Posterior cingulate gyrus (tissue), 11 donors: Measurements from ENCODE around the gene DOCK9.

Source experiments
- DNase-seq, 10 donors: peaks; one replicate each; pipeline versions ENCODE4 v3.0.0 to v3.0.0-alpha.2; 2020 to 2021; ENCODE audit warnings: mixed read lengths in 3 of 10
- intact Hi-C: fragments of 100-400 bp; cut with DNase I; formaldehyde crosslinking; loops from one replicate; pipeline ENCODE4 v1.15.1; 2023

DOCK9 gene

GRCh38 chr13:98839856-98840769 is 137.8 kb downstream of the DOCK9 start:
- DNase-seq = peak; percentile 31 to 94 (median 66)
- intact Hi-C loops = loop anchor here (5.0 kb wide), 1 partner anchor 192 kb away; no protein-coding TSS in a partner anchor

GRCh38 chr13:98838776-98839175 is 139.1 kb downstream of the DOCK9 start:
- no peak for DNase-seq
- intact Hi-C loops = no loop called here

DNA sequence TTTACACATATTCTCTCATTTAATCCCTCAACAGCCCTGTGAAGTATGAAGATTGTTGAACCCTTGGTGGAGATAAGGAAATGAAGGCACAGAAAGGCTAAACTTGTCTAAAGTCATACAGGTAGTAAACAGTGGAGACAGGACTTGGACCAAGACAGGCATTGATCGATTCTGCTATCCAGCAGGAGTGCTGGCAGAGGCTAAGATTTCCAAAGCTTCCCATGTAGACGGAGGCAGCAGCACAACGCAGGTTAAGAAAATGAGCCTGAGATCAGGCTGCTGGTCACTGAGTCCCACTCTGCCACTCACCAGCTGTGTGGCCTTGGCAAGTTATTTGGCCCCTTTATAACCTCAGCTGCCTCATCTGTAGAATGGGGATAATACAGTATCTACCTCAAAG is 140.0 kb downstream of the DOCK9 start:
- no peak for DNase-seq
- intact Hi-C loops = no loop called here

- intact Hi-C loops = no loop called here
These were observed 142.7 kb downstream of the DOCK9 start for GRCh38 chr13:98835156-98835555.

GRCh38 chr13:98834254-98834960 is 143.5 kb downstream of the DOCK9 start:
- no peak for DNase-seq
- intact Hi-C loops = no loop called here

More at GRCh38 chr13:98835156-98835555, 142.7 kb downstream of the DOCK9 start:
- no peak for DNase-seq

- intact Hi-C loops = no loop called here
- DNase-seq = no peak
These were observed 146.6 kb downstream of the DOCK9 start for GRCh38 chr13:98831236-98831635.

- intact Hi-C loops = no loop called here
- no peak for DNase-seq
These were observed 148.3 kb downstream of the DOCK9 start for GRCh38 chr13:98829541-98829940.

DNA sequence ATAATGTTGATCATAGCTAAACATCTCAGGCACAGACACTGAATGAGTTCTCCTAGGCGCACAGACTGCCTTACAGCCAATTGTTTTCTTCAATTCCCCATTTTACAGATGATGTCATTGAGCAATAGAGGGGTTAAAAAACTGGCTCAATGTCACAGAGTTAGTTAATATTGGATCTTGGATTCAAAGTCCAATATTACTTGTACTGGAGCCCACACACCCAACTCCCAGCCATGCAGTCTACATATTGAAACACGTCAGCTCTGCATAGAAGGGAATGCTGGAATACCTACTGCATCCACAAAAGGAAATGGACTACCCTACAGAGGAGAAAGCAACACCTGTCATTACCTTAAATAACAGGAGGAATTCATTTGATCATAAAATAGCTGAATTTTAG is 149.2 kb downstream of the DOCK9 start:
- no peak for DNase-seq
- intact Hi-C loops = no loop called here

DNA sequence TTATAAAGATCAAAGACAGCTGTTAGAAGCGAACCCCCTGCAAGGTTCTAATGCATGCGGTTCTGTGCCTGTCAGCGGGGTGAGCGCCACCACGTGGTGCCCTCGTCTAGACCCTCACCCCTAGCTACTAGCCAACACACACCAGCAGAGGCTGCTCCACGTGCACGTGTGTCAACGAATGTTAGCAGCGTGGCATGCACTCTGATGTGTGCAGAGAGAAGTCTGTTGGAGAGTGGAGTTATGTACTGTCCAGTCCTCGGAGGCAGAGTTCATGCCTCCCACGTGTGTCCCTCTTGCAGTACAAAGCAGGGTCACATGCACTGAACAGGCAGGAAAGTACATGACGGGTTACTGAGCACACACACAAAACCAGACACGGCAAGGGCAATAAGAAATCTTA is 150.4 kb downstream of the DOCK9 start:
- intact Hi-C loops = no loop called here
- DNase-seq = no peak

DNA sequence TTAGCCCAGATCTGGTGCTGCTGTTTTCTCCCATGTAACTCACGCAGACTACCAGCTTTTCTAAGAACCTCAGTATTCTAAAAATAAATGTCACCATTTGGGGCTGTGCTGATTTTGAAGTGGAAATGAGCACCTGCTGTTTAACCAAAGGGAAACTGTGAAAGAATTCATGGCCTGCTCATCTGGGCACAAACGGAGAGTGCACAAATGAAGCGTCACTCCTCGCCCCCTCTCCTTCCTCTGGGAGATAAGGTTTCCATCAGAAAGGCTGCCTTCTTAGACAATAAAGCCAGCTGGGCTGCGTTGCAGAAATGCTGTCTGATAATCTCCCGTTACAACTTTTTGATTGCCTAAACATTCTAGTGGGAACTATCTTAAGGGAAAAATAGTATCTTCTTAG is 151.7 kb downstream of the DOCK9 start:
- DNase-seq = peak in 3 of 10 donors; percentile 32 to 81 (median 75)

DNA sequence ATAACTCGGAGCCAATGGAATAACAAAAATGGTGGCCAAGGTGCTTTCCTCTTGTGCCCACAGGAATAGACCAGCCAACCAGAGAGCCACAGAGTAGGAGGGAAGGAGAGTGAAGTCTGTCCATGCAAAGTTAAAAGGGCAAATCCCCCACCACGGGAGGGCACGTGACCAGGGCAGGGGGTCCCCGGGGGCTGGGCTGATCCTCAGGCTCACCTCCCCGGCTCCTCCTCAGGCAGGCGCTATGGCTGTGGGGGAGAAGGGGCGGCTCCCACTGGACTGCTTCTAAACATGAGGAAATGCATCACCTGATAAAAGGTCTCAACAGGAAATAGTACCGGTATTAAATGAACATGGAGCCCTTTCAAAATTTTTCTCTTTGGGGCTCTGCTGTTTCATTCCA is 152.2 kb downstream of the DOCK9 start:
- intact Hi-C loops = no loop called here
- no peak for DNase-seq

More for the DNA sequence above, 151.7 kb downstream of the DOCK9 start:
- intact Hi-C loops = no loop called here

- no peak for DNase-seq
- intact Hi-C loops = no loop called here
These were observed 153.3 kb downstream of the DOCK9 start for GRCh38 chr13:98824376-98825160.

DNA sequence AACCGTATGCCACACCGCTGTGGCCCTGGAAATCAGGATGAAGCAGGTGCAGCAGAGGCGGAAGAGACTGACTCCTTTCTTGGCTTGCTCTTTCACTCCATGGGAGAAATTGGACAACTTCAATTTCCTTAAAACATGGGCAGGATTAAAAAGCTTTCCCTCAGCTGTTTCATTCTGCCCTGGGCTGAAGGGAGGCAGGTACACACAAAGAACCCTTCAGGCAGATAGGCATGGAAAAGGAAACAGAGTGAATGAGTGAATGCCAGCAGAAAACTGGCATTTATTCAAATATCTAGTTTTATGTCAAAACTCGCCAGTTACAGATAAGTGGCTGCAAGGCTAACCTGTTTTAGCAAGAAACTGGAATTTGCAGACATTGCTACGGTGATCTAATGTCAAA is 154.4 kb downstream of the DOCK9 start:
- no peak for DNase-seq
- intact Hi-C loops = no loop called here

GRCh38 chr13:98822225-98822606 is 155.6 kb downstream of the DOCK9 start:
- intact Hi-C loops = no loop called here

GRCh38 chr13:98821372-98822224 is 156.3 kb downstream of the DOCK9 start:
- intact Hi-C loops = no loop called here
- no peak for DNase-seq

More at GRCh38 chr13:98822225-98822606, 155.6 kb downstream of the DOCK9 start:
- no peak for DNase-seq

DNA sequence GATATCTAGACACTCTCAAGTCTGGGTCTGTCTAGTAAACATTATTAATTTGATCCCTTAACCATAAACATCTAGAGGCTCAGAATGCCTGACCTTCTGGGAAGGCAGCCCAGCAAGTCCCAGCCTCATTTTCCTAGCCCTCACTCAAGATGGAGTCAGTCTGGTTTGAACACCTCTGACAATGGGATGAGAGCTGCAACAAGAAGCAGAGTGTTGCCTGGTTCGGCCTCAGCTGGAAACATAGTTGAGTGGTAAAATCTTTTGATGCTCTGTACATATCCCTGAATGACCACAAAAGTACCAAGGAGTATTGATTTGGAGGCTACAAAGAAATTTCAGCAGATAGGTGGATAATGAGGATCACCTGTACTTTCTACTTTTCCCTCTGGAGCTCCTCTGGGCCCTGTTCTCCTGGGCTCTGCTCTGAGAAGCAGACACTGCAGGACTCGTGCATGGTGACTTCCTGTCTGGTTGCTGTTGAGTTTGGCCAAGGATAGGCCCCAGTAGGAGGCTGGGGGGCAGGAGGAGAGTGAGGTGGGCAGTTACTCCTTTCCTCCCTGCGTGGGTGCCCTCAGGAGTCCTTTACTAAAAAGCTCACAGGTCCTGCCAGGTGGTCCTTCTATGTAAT is 157.0 kb downstream of the DOCK9 start:
- no peak for DNase-seq
- intact Hi-C loops = no loop called here

DNA sequence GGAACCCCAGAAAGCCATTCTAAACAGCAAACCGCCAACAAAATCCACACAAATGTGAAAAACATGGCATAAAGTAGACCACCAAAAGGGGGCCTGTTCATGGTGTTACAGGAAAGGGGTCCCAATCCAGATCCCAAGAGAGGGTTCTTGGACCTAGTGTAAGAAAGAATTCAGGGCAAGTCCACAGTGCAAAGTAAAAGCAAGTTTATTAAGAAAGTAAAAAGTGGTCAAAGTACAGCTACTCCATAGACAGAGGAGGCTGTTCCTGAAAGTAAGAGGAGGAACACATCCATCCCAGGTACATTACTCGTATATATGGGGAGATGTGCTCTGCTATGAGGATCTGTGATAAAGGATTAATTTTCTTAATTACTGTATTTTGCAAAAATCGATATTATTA is 157.6 kb downstream of the DOCK9 start:
- intact Hi-C loops = no loop called here
- no peak for DNase-seq

GRCh38 chr13:98819382-98820010 is 158.4 kb downstream of the DOCK9 start:
- intact Hi-C loops = no loop called here
- DNase-seq = no peak

GRCh38 chr13:98816406-98816805 is 161.5 kb downstream of the DOCK9 start:
- no peak for DNase-seq
- intact Hi-C loops = no loop called here
